ACHN (cell line): ENCODE results near the gene STN1.

Experiments
- DNase-seq: peaks from one replicate; pipeline ENCODE4 v3.0.0-alpha.2; 2015
- in situ Hi-C: cut with HindIII; loops from 2 replicates; pipeline ENCODE4 v1.10.0; 2017; ENCODE audit warnings: low sequenced_read_pairs, low pct_ligation_motif_present, low pct_unique_long_range_greater_than_20kb

The STN1 gene

DNA sequence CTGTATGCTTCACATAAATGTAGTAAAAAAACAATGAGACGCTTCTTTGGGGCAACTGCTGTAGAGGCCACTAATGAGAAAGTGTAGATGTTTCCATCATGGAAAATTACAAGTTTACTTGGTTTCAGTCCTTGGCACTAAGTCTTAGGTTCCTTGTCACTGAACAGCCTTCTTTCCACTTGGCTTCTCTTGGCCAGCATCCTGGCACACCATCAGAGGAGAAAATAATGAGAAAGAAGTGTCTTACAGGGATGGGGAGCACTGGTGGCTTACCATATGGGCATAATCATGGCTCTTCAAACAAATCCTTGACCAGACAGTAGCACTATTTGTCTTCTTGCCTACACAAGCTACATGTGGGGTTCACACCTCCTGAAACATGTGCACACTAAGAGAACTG lies 40.1 kb downstream of the STN1 start:
- DNase-seq, result no peak
- in situ Hi-C loops, result no loop called here

DNA sequence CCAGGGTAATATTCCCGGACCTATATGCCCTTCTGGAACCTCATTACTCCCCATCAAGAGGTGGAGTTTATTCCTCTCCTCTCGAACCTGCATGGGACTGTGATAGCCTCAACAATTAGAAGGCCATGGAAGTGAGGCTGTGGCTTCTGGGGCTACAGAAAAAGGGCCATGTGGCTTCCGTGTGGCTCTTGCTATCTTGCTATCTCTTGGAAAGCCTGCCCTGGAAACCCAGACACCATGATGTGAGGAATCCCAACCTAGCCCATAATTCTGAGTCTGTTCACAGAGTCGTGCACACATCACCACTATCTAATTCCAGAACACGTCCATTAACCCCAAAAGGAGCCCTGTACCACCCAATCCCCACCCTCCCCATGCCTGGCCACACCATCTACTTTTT lies 41.8 kb downstream of the STN1 start:
- in situ Hi-C loops, result no loop called here
- no peak for DNase-seq

DNA sequence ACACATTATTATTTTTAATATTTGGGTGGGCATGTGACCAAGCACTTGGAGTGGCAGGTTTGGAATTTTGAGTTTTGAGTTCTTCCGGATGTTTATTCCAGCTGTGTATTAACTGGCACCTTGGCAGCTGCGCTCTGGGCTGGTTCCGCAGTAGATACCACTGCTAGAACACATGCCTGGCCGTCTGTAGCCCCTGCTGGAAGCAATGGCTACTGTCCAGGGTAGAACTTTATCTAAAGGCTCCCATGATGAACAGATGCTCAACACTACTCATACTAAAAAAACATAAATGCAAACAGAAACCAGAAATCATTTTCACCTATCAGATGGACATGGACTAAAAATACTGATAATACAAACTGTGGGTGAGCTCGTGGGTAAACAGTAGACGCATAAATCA lies 43.3 kb downstream of the STN1 start:
- no peak for DNase-seq
- in situ Hi-C loops, result loop anchor here (25.0 kb wide), 1 partner anchor 162 kb away; no protein-coding TSS in a partner anchor

DNA sequence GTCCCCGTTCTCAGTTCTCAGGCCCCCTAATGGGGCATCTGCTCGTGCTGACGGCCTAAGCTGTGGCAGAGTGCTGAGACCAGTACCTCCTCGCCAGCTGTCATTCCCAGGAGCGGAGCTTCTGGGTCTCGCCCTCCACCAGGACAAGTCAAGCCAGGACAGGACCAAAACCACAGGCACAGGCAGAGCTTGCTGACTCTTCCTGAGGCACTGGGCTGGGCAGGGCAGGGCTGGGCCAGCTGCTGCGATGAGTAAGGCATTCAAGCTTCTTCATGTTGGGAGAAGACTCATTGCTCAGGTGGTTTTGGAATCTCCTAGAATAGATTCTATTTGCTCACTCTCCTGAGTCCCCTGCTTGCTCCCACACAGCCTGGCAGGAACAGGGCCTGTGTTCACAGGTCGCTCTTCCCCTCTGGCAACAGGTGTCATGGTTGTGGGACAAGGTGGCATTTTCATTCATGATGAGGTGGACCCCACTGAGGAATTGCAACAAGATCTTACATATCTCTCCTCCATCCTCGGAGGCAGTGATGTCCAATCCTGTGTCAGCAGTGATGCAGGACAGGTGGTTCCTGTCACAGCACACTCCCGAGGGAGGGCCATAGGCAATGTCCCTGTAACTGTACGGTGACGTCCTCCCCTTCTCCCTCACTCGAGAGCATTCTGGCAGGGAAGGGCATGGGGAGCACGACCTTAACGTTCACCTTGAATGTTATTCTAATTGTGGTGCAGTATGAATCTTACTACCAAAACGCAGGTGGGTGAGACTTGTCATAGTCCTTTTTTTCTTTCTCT lies 45.6 kb downstream of the STN1 start:
- in situ Hi-C loops, result loop anchor here (25.0 kb wide), 1 partner anchor 160 kb away; no protein-coding TSS in a partner anchor
- no peak for DNase-seq

DNA sequence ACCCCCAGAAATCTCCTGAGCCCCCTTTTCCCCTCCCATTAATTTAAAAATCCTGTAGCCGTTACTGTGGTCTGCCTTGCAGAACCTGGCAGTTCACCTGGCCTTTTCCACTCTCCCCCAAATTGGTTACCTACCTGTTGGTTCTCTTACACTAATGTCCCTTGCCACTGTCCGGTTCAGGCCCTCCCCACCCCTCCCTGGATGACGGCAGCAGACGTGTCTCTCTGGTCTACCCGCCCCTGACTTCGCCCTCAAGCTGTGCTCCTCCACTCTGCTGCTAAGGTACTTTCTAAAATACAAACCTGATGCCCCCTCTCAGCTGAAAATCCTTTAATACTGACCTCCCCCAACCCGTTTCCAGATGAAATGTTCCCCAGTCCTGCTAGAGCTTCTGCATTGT lies 47.0 kb downstream of the STN1 start:
- DNase-seq, result no peak
- in situ Hi-C loops, result loop anchor here (25.0 kb wide), 1 partner anchor 159 kb away; no protein-coding TSS in a partner anchor

DNA sequence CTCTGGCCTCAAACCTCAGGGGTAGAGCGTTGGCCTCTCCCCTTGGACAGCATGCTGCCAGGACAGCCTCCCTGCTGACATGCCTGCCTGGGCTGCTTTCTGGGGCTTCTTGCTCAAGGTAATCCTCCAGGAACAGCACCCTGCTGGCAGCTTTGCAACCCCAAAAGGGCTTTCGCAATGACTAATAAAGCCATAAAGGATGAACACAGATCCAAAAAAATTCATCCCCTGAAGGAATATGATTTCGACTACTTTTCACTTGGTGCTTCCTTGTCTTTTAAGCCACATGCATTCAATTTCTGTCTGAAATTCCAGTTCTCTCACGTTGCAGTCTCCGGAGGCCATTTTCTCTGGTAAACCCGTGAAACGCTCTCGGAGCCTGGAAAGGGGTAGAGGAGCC lies 47.5 kb downstream of the STN1 start:
- in situ Hi-C loops, result loop anchor here (25.0 kb wide), 1 partner anchor 158 kb away; no protein-coding TSS in a partner anchor
- DNase-seq, result no peak

DNA sequence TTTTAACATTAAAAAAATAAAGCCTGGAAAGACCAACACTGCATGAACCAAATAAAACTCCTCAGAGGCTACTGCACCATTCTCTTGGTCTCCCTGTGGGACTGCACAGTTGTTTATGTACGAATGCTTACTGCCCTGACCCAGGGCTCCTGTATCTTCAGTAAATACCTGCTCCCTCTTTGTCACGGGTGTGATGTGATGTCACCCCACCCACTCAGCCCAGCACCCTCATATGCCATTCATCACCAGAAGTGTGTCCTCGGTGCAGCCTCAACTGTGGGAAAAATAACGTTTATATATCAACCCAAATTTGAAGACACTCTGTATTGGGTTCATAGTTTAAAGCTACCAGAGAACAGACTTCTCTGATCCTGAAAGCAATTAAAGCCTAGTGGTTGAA lies 48.6 kb downstream of the STN1 start:
- in situ Hi-C loops, result loop anchor here (25.0 kb wide), 1 partner anchor 157 kb away; no protein-coding TSS in a partner anchor
- DNase-seq, result no peak

DNA sequence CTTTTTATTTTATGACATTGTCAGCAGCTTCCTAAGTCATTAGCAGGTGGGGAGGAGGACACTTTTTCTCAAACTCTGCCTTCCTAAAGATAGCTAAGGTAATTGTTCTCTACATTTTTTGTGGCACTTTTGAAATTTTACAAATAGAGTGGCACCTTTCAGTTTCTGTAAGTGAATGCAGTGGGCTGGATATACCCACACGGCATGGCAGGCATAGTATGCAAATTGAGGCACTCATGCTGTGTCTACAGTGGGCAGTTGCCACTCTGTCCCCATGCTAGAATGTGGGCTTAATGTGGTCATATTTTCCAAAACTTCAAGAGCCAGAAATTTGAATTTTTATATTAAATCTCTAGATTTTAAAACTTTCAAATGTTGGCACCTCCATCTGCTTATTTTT lies 49.8 kb downstream of the STN1 start:
- no peak for DNase-seq
- in situ Hi-C loops, result loop anchor here (25.0 kb wide), 1 partner anchor 156 kb away; no protein-coding TSS in a partner anchor

DNA sequence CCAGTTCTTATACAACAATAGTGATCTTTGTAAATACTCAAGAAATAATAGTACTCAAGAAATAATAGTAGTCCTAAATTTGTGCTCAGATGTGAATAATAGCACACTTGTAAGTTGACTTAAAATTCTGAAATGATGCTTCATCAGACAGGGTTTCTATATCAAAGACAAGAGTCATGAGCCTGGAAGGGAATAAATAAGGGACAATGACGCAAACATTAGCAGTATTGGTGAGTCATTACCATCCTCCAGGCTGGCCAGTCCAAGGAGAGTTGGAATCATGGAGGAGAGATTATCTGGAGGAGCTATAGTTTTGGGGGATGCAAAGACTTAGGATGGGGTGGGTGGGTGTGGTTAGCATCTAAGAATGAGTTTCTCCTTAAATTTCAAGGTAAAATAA lies 56.5 kb downstream of the STN1 start:
- in situ Hi-C loops, result loop anchor here (25.0 kb wide), 1 partner anchor 149 kb away; no protein-coding TSS in a partner anchor
- no peak for DNase-seq

DNA sequence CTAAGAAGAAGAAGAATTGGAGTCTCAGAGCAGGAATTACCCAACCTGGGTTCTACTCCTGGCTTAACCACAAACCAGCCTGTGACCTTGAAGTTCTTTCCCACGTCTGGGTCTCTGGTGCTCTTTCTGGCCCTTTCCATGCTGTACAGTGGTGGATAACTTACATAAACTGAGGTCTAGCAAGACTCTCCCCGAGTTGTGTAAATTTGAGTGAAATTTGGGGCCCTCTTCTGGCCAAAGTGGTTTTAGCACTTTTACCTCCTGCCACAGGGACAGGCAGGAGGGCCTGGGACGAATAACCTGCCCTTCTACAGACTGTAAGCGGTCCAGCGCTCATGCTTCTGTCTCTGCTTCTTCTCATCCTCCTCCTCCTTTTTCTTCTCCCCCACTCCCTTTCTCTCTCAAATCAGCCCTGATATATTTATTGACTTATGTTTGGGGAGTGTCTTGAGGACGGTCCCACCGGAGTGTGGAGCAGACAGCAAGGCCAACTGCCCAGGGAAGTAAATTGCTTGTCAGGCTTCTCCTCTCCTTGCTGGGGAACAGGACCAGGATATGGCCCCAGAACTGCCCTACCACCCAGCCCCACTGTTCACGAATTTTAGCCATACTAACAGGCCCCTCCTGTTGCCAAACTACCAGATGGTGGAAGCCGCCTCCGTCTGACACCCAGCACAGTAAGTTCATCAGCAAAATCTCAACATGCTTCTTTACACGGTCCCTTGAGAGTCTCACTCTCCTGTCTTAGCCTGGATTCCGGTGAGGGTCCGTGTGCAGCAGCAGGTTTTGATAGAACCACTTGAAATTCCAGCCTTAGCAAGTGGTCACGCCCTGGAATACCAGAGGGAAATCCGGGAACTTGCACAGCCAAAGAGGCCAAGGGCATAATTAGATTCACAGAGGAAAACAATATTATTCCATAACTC lies 58.6 kb downstream of the STN1 start:
- DNase-seq, result peak; percentile 67

DNA sequence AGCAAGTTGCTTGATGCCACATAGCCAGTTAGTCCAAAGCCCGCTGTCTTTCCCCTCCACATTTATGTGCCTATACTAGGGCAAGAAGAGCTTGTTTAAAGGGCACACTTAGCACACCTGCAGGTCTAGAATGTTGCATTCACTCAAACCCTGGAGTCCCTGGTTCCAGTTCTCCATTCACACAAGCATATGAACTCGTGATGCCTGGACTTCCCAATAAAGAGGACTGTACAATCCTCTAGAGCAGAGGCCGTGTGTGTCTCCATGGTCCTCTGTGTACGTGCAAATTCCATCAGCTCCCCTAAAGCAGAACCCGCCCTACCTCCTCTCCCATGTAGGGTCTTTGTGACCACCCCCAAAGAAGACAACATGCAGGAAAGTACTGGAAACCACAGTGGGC lies 59.6 kb downstream of the STN1 start:
- no peak for DNase-seq
- in situ Hi-C loops, result loop anchor here (25.0 kb wide), 1 partner anchor 146 kb away; no protein-coding TSS in a partner anchor

More for the DNA sequence above, 58.6 kb downstream of the STN1 start:
- in situ Hi-C loops, result loop anchor here (25.0 kb wide), 1 partner anchor 147 kb away; no protein-coding TSS in a partner anchor

DNA sequence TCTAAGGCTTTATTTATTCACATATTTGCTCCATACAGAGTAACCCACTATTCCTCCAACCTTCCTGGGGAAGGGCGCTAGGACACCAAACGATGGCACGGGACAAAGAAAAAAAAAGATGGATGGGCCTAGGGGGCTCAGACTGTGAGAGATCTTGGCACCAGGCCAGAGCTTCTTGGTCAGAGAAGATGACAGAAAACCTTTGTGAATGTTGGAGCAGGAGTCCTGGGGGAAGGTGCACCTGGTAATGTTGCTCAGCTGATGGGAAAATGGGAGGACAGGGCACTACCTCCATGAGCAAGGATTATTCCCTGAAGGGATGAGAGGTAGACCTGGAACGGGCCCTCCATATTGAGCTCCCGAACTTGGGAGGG lies 61.2 kb downstream of the STN1 start:
- in situ Hi-C loops, result loop anchor here (25.0 kb wide), 1 partner anchor 144 kb away; no protein-coding TSS in a partner anchor
- no peak for DNase-seq

DNA sequence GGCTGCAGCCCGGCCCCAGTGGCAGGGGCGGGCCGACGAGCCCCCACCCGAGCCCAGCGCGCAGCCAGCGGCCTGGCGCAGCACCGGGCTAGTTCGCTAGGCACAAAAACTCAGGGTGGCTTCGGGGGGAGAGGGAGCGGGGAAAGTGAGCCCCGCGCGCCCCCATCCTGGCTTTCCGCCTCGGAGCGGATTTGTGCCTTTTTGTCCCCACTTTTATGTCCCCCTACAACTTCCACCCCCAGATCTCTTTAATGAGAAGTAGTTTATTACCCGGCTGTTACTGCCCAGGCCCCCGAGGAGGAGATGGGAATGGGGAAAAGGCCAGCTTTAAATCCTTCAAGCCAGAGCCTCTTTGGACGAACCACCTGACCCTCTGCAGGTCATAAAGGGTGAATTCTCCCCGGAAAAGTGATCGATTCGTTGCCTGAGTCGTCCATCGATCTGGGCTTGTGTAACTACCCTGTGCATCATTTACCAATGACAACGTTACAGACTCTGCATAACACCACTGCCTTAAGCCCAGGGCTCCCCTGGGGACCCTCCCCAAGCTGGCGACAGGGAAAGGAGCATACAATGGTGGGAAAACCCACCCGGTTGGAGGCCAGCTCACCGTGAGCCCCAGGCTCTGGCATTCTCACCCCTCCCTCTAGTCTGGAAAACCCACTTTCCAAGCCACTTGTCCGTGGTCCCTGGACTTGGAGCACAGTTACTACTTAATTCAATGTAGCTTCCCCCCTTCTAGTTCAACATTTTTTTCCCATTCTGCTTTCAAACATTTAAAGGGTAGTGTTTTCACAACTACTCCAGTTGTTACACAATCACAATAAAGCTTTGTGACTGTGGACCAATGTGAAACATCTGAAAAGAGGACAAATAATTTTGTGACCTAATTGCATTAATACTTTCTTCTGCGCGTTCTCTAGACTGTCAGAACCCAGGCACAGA lies 61.9 kb downstream of the STN1 start:
- in situ Hi-C loops, result loop anchor here (25.0 kb wide), 1 partner anchor 144 kb away; no protein-coding TSS in a partner anchor
- DNase-seq, result no peak

DNA sequence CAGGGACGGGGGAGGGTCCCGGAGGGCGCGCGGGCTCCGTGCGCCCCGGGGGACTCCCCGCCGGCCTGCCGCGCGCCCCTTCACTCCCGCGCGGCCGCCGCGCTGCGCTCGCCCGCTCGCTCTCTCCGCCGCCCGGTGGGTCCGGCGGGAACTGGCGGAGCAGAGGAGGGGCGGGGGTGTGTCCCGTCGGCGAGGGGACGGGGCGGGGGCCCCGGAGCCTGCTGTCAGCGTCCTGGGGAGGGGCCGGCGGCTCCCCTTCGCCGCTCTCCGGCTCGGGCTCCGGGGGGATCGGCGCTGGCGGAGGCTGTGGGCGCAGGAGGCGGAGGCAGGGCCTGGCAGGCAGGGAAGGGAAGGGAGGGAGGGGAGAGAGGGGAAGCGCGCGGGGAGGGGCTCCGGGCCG lies 62.6 kb downstream of the STN1 start, which contains the start of gene SH3PXD2A:
TSS of gene SH3PXD2A (minus strand) at position 153 of the 400 bp plus-strand sequence. CDS start 310 bp downstream, outside the sequence.
- DNase-seq, result peak; percentile 18
- in situ Hi-C loops, result loop anchor here (25.0 kb wide), 1 partner anchor 143 kb away; no protein-coding TSS in a partner anchor

DNA sequence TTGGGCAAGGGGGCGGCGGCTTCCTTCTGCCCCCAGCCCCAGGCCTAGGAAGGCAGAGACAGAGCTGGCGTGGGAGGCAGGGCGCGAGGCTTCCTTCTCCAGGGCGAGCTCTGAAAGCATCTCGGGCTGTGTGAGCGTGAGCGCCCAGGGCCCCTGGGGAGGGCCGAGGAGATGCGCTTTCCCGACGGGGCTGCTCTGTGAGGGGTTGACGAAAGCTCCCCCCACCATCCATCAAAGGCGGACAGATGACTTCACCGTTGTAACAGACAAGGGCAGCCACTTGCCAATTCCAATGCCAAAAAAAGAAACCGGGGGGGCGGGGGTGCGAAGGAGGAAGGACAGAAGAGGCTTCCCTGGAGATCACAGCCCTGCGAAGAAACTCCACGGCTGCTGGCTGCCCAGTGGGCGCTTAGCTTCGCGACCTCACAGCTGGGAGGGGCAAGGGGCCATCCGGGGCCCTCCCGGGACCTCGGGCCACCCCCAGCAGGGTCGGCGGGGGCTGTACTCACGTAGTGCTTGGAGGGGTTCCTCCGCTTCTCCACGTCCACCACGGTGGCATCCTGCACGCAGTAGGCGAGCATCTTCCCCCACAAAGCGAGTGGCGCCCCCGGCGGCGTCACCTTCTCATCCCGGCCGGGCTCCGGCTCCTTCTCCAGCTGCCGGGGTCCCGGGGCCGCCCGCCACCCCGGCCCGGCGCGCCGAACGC lies 63.1 kb downstream of the STN1 start:
- no peak for DNase-seq
- in situ Hi-C loops, result loop anchor here (25.0 kb wide), 1 partner anchor 143 kb away; no protein-coding TSS in a partner anchor

DNA sequence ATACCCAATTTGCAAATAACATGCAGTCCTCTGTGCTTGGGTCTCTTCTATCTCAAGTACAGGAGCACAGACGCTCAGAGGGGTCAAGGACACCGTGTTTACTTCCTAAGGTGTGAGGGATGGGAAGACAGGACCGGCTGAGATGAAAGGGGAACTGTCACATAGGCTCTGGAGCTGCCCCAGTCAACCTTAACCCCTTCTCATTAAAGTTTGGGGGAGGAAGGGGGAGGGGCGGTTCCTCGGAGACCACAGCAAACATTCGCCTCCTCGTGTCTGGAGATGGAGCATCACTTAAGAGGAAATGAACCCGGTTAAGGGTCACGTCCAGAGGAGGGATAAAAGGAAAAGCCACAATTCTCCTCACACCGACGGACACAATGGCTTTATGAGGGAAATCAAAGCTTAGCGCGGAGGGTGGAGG lies 63.7 kb downstream of the STN1 start:
- in situ Hi-C loops, result loop anchor here (25.0 kb wide), 1 partner anchor 142 kb away; no protein-coding TSS in a partner anchor
- no peak for DNase-seq
